Stimulated activated CD8-positive, alpha-beta memory T cell treated with anti-CD3 and anti-CD28 coated beads, Interleukin-7, amount 100 ng/mL, for 24 hours (primary cell): ENCODE data around the gene GRAPL.
"Not testable (repeated sequence)": the region's sequence is repeated elsewhere in the genome, so short reads cannot be mapped to it uniquely, and the experiment has no call there.

ENCODE experiments used
- DNase-seq: peaks from one replicate; pipeline ENCODE4 v3.0.0-alpha.2; 2020; ENCODE audit warnings: low read depth

The GRAPL gene

DNA sequence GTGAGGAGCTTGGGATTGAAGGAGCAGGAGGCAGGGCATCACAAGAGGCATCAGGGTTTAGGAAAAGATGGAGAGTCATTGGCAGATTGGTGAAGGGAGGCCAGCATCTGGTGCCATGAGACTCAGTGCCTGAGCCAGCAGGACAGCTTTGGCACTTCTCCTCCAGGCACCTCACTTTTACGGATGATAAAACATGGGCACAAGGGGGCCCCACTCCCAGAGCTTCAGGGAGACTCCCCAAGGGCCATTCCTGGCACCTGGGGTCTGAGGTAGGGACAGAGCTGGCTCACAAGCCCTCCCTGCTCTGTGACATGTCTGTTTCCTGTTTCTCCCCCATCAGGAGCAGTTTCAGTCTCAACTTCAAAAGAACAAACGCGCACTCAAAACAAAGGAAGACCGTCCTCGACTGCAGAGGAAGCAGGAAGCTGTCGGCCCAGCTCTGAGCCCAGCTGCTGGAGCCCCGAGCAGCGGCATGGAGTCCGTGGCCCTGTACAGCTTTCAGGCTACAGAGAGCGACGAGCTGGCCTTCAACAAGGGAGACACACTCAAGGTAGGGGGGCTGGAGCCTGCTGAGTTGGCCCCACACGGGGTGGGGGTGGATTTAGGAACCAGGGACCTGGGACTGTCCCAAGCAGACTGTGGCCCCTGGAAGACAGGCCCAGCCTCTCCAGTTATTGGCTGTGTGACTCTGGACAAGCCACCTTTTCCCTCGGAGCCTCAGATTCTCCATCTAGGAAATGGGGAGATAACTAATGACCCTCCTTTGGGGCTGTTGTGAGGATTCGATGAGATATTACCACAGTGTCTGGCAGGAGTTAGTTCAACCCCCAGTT is at the start of gene GRAPL:
TSS of gene GRAPL (plus strand) at position 442 of the 833 bp plus-strand sequence. CDS start at position 473, 31 bp downstream.
- DNase-seq = not testable (repeated sequence)

DNA sequence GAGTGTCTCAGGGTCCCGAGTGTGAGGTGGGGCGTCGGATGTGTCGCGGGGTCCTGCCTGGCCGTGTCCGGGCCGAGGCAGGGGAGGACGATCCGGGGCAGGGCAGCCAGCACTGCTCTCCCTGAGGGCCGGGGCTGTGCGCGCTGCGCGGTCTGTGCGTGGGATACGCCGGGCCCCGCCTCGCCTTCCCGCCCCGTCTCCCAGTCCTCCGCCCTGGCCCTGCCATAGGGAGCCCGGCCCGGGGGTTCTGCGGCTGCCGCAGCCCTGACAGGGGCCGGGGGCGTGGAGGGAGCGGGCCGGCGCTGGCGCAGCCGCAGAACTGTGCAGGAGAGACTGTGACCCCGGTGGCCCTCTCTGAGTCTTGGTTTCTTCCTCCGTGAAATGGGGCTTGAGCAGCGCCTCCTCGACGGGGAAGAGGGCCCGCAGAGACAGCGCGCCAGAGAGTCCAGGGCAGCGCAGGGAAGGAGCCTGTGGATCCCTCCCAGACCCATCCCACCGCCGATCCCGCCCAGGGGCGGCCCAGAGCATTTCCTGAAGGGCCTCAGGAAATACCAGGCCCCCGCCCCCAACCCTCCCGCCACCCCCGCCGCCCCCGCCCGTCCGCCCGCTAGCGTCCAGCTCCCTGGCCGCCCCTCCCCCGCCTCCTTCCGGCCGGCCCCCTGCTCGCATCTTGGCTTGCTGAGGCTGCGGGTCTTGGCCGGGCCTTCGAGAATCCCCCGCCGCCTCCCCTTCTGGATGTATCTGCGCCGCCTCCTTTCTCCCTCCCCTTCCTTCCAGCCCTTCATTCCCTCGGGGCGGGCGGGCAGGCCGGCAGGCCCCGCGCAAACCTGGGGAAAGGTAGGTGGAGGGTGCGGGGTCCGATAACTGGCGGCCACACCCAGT is 38.3 kb upstream of the GRAPL start:
- DNase-seq = not testable (repeated sequence)

DNA sequence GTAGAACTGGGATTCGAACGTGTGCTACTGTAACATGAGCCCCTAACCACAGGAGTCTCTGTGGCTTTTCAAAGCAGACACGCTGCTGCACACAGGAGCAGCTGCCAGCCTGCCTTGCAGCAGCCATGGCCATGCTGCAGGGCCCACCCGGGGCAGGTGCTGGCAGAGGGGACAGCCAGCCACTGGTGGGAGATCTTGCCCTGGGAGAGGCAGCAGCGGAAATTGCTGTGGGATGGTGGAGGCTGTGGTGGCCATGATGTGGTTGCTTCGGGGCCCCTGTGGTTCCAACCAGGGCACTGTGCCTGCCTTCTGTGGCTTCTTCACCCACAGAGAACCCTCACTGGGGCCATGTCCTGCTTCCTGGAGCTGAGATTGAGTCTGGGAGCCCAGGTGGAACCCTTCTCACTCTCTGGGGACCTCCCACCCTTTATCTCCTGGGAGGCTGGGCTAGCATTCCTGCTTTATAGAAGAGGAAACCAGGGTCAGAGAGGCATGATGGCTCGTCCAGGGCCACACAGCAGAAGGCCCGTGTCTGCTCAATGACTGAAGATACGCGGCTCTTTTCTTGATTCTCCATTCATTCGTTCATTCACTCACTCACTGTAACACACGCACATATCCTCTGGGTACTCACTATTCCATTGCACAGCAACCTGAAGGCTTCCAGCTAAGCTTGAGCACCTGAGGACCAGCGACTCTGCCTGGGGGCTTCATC is 37.2 kb upstream of the GRAPL start:
- not testable (repeated sequence) for DNase-seq

DNA sequence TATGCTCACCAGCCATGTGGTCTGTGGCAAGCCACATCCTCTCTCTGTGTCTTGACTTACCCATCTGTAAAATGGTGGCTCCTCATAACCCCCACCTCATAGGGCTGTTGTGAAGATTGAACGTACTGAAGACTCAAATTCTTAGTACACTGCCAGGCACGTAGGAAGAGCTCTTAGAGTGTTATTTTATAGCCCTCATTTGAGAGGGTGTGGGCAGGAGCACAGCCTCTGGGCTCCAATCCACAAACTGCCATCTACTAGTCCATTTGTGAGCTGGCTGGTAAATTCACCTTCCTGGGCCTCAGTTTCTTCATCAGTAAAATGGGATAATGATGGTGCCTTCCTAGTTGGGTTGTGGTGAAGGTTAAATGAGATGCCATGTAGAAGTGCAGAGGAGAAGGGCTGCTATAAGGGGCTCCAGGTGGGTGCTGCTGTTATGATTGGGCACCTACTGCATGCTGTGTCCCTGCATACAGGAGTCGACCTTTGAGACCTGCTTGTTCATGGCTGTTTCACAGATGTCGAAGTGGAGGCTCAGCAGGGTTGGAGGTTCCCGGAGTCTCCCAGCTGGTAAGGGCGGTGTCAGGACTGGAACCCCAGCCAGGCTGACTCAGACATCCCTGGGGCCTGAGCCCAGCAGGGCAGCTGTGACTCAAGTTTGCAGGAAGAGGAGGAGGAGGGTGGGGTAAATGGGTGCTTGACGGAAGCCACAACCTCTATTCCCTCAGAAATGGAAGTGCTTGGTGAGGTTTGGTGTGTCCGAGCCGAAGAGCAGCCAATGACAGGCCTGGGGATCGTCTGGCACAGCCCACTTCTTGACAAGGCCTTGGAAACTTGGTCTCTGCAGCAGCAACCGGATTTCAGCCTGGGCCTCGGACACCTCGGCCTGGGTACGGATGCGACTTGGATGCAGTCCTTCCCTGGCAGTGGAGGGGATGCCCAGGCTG is 34.4 kb upstream of the GRAPL start:
- not testable (repeated sequence) for DNase-seq

DNA sequence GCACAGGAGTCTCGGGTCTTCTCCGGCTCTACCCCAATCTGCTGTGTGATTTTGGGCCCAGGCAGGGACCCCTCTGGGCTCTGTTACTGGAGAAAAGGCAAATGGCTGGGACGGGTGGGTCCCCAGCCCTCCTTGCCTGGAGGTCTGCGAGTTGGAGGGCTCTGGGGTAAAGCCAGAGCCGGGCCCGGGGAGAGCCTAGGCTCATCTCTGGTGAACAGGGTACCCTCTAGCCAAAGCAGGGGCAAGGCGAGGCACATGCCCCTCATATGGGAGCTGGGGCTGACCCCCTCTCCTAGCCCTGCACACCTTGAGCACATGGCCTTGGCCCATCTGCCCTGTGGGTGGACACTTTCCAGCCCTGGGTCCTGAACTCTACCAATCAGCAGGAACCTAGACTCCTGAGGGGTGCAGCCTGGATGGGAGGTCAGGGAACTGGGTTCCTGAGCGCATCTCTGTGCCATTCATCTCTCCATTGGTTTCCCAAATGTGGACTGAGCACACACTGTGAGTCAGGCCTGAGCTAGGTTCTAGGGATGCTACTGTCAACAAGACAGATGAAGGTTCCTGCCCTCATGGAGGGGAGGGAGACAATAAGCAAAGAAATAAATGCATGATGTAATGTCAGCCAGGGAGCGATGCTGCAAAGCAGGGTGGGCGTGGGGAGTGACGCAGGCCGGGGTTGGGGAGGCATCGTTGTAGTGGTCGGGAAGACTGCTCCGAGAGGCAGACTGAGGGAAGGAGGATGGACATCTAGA is 33.5 kb upstream of the GRAPL start:
- DNase-seq = not testable (repeated sequence)

DNA sequence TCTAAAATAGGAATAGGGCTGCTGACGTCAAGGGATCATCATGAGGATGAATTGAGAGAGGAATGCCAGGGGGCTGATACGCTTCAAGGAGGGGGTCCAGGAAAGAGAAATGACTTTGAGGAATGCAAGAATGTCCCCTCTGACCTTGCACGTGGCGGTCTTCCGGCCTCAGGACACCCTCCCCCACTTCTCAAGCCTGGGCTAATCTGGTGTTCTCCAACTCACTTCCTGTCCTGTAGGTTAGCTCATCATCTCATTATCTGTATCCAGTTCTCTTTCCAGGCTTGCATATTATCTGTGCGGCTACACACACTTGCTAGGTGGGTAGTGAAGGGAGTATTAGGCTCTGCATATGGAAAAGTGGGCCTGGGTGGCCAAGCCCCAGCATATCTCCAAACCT is 18.9 kb upstream of the GRAPL start:
- DNase-seq = not testable (repeated sequence)

DNA sequence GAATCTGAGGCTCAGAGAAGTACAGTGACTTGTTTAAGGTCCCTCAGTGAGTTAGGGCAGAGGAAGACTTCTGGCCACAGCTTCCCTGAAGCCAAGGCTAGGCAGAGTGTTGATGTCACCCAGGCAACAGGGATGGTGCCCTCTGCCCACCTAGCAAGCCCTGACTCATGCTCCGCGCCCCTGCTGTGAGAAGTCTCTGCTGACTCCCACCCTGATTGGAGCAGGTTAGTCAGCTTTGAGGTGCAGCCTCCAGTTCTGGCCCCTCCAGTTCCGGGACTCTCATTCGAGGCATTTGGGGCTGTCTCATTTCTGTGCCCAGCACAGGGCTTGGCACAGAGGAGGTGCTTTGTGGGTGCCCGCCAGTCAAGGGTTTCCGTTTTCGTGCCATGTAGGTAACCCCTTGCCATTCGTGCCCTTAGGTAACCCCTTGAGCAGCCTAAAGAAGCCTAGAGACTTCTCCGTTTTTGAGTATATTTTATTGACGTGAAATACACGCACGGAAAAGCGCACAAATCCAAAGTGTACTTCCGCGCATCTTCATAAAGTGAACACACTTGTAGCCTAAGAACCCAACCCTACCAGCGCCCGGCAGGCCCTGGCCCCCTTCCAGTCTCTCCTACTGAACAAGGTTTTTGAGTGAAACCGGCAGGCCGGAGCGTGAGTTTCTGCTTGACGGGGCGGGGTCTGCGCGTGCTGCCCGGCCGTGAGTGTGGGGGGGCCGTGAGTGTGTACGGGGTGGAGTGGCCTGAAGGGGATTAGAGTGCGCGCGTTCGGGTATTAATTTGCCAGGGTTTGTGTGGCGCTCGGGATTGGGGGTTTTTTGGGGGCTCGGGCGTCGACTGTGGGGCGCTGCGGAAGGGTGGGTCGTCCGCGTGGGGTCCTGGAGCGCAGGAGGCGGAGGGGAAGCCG is 16.9 kb upstream of the GRAPL start:
- DNase-seq = not testable (repeated sequence)

DNA sequence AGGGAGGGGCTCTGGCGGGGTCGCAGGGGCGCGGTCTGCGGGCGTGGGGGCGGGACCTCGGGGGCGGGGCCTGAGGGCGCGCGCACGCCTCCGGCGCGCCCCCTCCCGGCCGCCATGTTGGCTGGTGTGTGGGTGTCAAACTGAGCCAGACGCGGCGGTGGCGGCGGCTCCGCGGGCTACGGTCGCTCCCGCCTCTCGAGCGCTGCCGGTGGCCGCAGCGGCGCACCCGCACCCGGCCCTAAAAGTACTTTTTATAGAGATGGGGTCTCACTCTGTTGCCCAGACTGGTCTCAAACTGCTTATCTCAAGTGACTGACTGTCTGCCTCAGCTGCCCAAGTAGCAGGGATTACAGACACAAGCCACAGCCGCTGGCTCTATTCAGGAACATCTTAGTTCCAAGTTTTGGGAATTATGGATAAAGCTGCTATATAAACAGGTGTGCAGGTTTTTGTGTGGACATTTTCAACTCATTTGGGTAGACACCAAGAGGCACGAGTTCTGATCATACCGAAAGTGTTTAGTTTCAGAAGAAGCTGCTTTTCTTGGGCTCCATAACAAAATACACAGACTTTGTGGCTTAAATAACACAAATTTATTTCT is 16.2 kb upstream of the GRAPL start:
- peak; percentile 25 for DNase-seq

DNA sequence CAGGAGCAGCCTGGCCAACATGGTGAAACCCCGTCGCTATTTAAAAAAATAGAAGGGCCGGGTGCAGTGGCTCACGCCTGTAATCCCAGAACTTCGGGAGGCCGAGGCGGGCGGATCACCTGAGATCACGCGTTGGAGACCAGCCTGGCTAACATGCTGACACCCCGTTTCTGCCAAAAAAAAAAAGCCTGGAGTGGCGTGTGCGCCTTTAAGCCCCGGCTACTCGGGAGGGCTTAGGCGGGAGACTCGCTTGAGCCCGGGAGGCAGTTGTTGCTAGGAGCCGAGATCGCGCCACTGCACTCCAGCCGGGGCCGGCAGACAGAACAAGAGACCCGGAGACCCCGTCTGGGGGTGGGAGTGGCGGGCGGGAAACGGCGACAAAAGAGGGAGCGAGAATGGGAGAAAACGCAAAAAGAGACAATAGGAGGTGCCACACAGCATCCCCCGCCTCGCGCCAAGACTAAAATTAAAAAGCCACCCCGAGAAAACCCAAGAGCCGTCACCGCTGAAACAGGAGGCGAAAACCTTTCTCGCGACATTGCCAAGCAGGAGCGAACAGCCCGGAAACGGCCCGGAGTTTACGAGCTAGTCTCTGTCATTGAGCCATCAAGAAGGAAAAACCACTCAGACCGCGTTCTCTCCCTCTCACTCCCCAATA is 15.5 kb upstream of the GRAPL start:
- peak; percentile 61 for DNase-seq

DNA sequence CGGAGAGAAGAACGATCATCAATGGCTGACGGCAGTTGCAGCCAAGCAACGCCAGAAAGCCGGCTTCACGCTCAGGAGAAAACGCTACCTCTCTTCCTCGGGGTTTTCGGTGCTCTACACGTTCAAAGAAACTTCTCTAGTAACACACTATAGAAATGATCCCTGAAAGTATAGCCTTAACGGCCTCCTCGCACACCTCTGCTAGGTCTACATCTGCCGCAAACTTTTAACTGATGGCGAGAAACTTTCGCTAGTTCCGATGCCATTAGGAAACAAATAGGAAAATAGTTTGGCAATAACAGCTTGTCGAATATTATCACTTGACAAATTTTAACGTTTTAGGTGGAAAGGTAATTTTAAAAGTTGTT is 14.9 kb upstream of the GRAPL start:
- not testable (repeated sequence) for DNase-seq

DNA sequence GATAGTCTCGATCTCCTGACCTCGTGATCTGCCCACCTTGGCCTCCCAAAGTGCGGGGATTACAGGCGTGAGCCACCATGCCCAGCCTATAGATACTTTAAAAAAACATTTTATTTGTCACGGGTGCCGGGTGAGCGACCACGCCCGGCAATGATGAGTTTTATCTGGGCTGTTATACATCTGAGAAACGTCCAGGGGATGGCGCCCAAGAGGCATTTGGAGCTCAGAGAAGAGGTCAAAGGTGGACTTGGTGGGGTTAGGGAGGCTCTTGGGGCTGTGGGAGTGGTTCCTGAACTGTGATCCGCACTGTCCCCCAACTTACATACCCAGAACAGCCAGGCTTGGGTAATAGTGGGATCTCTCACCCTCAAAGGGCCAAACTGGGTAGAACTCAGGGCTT is 8.7 kb upstream of the GRAPL start:
- not testable (repeated sequence) for DNase-seq

DNA sequence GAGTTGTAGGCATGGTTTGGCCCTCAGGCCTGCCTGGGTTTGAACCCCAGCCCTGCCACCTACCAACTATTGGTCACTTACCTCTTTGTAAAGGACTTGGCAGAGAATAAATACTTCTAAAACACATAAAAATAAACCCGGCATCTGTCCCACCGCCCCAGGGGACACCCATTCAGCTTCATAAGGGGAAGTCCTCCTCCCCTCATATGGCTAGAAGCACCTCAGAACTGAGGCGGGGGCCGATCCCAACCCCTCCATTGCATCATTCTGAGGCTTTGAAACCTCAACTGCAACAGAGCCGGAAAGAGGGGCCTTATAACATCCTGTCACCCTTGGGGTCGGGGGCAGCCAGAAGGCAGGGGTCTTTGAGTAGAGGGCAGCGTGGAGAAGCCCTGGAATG is 2.1 kb upstream of the GRAPL start:
- DNase-seq = not testable (repeated sequence)

DNA sequence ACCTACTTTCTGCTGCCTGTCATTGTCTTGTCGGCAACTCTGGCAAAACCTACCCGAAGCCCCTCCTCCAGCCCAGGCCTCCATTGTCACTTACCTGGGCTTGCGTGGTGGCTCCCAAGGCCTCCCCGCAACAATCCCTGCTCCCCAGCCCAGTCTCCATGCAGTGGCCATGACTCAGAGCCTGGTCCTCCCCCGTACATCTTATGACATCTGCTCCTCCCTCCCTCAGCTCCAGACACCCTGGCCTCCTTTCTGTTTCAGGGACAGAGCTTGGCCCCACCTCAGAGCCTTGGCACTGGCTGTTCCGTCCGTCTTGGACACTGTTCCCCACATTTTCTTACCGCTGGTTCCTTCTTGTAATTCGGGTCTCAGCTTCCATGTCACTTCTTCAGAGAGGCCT is 2.1 kb downstream of the GRAPL start:
- DNase-seq = not testable (repeated sequence)

DNA sequence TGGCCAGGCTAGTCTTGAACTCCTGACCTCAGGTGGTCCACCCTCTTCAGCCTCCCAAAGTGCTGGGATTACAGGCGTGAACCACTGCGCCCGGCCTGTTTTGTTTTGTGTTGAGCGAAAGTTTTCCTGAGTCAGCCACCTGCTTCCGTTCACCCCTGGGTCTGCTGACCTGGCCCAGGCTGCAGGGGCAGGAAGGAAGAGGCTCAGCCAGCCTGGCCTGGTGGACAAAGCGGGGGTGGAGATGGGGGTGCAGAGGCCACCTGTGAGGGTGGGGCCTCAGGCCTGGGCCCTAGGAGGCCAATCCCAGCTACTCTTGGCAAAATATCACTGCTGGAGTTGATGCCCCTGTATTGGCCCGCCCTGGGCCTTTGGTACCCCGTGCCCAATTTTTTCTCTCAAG is 3.7 kb downstream of the GRAPL start:
- DNase-seq = not testable (repeated sequence)

DNA sequence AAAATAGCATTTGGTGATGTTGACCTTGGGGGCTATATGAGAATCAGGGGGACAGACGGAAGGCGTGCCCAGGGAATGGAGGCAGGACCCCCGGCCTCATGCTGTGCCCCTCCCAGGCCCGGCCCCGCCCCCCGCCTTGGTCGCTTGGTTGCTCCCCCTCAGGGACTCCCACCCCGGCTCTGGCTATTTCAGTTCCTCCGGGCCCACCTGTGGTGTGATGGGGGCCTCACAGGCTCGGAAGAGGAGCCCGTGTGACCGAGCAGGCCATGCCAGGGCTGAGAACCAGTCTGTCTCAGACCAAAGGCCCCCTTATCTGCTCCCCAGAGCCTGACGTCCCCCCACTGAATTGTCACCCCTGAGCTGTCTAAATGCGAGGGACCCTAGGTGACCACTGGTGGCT is 4.4 kb downstream of the GRAPL start:
- DNase-seq = not testable (repeated sequence)

DNA sequence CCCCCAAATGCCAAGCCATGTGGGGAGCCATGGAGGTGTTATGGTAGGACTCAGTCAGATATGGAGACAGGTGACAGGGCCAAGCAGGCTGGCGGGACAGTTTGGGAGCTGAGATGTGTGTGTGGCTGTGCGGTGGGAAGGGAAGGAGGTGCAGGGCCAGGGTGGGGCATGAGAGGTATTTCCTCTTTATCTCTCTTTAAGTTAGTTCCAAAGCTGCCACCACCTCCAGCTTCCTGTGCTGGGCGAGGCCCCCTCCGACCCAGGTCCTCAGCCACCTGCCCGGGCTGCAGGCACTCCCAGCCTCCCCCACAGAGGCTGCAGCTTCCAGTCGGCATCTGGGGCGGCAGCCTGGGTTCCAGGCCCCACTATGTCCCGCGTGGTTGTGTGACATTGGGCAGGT is 6.4 kb downstream of the GRAPL start:
- not testable (repeated sequence) for DNase-seq

DNA sequence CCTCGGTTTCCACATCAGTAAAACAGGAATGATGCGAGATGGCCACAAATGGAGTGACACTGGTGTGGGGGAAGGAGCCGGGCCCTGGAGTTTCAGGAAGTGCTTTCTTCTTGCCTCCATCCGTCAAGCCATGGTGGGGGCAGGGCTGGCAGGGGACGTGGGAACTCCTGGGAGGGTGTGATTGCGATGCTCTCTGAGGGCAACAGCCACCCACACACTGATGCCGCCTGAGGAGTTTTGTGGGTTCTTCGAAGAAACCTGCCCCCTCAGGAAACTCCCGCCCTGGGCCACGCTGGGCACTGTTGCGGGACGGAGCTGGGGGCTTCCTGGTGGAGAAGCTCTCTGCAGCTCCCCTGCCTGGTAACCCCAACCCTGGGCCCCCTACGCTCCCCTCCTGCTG is 8.0 kb downstream of the GRAPL start:
- not testable (repeated sequence) for DNase-seq

DNA sequence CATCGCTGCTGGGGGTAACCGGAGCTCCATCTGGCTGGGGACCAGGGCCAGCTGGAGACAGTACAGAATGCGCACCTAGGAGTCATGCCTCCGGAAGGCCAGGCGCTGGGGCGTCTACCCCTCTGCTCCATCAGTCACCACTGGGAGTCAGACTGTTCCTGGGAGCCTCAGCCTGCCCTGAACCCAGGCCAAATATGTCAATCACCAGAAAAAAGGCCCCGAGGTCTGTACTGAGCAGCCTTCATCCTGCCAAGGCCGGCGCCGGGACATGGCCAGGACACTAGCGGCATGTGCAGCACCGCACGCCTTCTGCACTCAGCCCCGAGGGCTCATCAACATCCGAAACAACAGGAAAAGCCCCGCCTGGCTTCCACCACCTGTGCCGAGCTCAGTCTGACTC is 8.7 kb downstream of the GRAPL start:
- DNase-seq = not testable (repeated sequence)
